ENCODE results near the gene TUBB2B.

DNA sequence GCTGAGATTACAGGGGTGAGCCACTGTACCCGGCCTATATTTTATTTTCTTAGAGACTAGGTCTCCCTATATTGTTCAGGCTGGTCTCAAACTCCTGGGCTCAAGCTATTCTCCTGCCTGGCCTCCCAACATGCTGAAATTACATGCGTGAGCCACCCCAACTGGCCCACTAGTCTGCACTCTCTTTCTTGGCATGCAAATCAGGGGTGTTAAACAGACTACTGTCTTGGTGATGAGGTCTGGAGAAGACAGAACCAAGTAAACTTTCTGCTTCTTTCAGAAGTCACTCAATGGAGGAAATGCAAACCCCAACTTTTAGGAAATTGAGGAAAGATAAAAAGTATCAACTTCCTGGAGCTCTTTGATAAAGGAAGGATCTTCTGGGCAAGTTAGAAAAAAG, 8.0 kb upstream of the TUBB2B start:
- TF ChIP-seq CTCF (conservative IDR thresholded peaks at IDR 0.05 in 1 of 2, IDR thresholded peaks at IDR 0.05 in 1 of 2; ENCODE audit: low read depth in 1 of 2, low read length in 2 of 2) (no peak), EZH2 (IDR thresholded peaks at IDR 0.05; ENCODE audit: low read length, missing control alignments) (no peak)
